IPS-20b (cell line): ENCODE results near the gene TP63.

Experiments
- H3K27ac ChIP-seq: one replicate; pipeline ENCODE4 v1.5.1; 2013; ENCODE audit warnings: low read length
- H3K27me3 ChIP-seq: 2 replicates; pipeline ENCODE4 v1.6.1; 2013; ENCODE audit warnings: mild to moderate bottlenecking, low read length, inconsistent platforms; ENCODE audit not compliant: insufficient read depth
- H3K36me3 ChIP-seq: 2 replicates; pipeline ENCODE4 v1.6.1; 2013; ENCODE audit warnings: low read depth, mild to moderate bottlenecking, inconsistent platforms, low read length, moderate library complexity; ENCODE audit not compliant: insufficient read depth
- H3K4me1 ChIP-seq: 2 replicates; pipeline ENCODE4 v1.6.1; 2013; ENCODE audit warnings: mild to moderate bottlenecking, control low read depth, inconsistent platforms, low read length, moderate library complexity; ENCODE audit not compliant: insufficient read depth
- H3K4me3 ChIP-seq: 2 replicates; pipeline ENCODE4 v1.5.1; 2013; ENCODE audit warnings: mild to moderate bottlenecking, low read length, inconsistent platforms
- H3K9ac ChIP-seq: 2 replicates; pipeline ENCODE4 v1.6.1; 2013; ENCODE audit warnings: low read depth, mild to moderate bottlenecking, inconsistent platforms, low read length, moderate library complexity
- H3K9me3 ChIP-seq: 2 replicates; pipeline ENCODE4 v1.6.1; 2013; ENCODE audit warnings: mild to moderate bottlenecking, low read depth, low read length, inconsistent platforms; ENCODE audit not compliant: insufficient read depth

The TP63 gene

DNA sequence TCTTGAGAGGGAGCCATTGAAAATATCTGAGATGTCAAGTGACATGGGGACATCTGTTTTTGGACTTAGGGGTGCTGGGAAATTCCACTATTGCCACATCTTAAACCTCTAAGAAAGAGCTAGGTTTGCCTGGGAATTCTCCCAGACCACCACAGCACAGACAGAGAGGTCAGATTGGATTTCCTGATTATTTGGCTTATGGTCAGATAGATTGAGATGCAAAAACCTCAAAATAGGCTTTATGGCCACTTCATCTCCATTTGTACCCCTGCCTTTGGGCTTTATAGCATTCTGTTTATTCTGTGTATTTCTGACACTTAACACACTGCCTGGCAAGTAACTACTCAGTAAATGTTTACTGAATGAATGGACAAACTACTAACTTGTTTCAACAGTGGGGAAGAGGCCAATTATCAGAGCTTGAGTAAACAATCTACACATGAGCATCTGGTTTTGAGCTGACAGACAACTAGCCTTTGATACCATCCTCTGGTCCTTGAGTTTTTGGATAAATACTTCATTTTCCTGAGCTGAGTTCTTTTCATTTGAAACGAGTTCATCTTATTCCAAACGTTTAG, 81.8 kb downstream of the TP63 start:
- Histone ChIP-seq H3K9me3 (no peaks in the 10 kb centered on the region), H3K36me3 (no peaks in the 10 kb centered on the region), H3K27me3 (no peaks in the 10 kb centered on the region), H3K9ac (no peak overlapping the region), H3K27ac (no peak overlapping the region), H3K4me3 (no peak overlapping the region), H3K4me1 (peaks cover 9% of the 10 kb centered on the region)

DNA sequence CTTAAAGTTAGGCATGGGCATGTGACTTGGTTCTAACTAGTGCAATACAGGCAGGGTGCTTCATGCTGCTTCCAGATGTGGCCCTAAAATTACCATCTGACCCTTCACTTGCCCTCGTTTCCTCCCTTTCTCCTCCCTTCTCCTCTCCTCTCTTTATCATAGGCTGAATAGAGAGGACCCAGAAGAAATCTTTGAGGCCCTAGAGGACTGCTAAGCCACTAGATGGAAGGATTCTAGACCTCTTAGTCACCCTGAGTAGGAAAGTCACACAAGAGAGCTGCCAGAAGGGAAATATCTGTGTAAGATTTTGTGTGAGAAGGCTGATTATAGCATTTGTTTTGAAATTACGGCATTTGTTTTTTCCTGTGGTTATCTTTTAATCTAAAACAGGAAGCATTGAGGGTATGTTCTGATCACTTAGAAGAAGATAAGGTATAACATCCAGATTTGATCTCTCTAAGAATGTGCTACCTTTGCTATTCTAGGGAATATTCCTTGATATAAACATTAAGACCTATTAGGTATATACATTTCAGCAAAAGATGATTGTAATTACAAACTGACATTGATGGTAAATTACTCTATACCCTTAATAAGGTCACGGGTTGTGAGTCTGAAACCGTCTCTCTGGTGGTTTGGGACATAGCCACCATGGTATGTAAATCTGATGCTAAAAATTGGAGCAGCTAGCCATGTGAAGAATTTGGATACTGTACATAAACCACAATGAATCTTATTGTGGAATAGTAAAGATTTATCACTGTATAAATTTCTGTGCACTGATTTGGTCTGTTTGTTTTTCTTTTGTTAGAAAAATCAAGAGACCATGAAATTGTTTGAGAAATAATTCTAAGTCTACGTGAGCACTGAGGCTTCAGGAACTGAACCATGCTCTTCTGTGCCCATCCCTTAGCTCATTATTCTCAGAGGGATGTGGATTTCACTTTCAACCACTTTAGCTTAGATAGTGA, 84.1 kb downstream of the TP63 start:
- no peak overlapping the region for H3K9ac ChIP-seq
- H3K27me3 ChIP-seq: no peaks in the 10 kb centered on the region
- no peaks in the 10 kb centered on the region for H3K9me3 ChIP-seq
- H3K4me1 ChIP-seq: peaks cover 6% of the 10 kb centered on the region
- no peak overlapping the region for H3K27ac ChIP-seq
- H3K36me3 ChIP-seq: no peaks in the 10 kb centered on the region
- H3K4me3 ChIP-seq: no peak overlapping the region

DNA sequence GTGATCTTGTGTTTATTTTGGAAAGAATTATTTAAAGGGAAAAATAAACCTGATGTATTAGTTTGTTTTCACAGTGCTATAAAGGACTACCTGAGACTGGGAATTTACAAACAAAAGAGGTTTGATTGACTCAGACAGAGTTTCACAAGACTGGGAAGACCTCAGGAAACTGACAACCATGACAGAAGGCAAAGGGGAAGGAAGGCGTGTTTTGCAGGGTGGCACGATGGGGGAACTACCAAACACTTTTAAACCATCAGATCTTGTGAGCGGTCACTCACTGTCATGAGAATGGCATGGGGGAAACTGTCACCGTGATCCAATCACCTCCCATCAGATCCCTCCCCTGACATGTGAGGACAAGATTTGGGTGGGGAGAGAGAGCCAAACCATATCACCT, 87.0 kb downstream of the TP63 start:
- no peaks in the 10 kb centered on the region for H3K9me3 ChIP-seq
- no peaks in the 10 kb centered on the region for H3K27me3 ChIP-seq
- H3K36me3 ChIP-seq: no peaks in the 10 kb centered on the region
- no peak overlapping the region for H3K27ac ChIP-seq
- no peaks in the 10 kb centered on the region; the same call in 1 of the 2 replicates for H3K4me1 ChIP-seq
- no peak overlapping the region for H3K9ac ChIP-seq
- H3K4me3 ChIP-seq: no peak overlapping the region

DNA sequence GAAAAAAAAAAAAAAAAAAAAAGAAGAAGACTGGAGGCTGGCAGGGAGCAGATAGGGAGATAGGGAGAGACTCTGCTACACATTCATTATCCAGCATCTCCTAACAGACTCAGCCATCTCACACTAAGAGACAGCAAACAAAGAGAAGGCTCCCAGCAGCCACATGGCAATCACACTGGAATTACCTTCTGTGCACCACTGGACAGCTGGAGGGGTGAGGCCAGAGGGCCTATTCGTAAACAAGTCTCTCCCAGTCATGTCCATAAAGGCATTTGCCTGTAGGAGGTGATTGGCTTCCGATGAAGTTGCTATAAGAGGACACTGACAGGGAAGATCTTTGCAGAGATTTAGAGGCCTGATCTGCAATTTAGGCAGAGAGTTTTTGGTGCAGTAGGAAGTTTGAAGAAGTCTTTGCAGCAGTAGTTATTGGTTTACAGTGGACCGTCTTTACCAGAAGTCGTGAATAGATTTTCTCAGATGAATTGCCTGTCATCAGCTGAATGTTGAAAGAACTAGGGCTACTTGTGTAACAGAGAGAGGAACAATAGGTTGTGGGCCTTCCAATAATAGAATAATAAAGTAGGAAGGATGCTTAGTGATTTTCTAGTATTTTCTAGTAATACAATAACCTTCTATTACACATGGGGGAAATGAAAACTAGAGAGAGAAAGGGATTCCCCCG, 89.7 kb downstream of the TP63 start:
- Histone ChIP-seq H3K9ac (no peak overlapping the region), H3K27me3 (no peaks in the 10 kb centered on the region), H3K4me1 (peaks cover 2% of the 10 kb centered on the region; the same call in 1 of the 2 replicates), H3K9me3 (no peaks in the 10 kb centered on the region), H3K36me3 (no peaks in the 10 kb centered on the region), H3K27ac (no peak overlapping the region), H3K4me3 (no peak overlapping the region)

DNA sequence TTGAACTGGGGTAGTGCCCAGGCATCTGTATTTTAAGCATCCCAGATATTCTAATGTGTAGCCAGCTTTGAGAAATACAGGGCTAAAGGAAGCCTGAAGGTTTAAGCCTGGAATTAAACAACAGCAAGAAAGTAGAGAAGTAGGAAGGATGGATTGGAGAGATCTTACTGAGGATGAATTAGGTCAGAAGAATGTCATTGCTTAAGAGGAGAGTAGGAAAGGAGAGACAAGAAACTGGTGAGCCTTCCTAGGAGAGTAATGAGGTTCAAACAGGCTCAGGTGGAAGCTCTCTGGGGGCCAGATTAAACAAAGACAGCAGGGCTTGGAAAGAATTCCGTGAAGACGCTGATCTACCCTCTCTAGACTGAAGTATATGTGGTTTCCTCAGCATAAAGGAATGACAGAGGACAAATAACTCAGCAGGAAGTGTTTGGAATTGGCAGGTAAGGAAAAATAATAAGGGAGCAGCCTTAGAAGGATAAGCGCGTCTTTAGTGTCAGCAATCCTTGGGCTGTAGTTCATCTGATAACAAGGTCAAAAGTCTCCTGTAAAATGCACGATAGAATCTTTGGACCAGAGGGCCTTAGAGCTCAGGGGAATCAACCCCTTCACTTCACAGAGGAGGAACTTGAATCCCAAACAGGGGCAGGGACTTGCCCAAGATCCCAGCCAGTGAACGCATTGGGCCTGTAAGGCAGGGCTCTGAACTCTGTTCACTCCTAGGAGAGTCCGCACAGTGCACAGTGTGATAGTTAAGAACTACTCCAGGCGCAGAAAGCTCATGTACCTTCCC, 90.9 kb downstream of the TP63 start:
- H3K4me3 ChIP-seq: no peak overlapping the region
- H3K27me3 ChIP-seq: no peaks in the 10 kb centered on the region
- H3K36me3 ChIP-seq: no peaks in the 10 kb centered on the region
- H3K9ac ChIP-seq: no peak overlapping the region
- peaks cover 2% of the 10 kb centered on the region; the same call in 1 of the 2 replicates for H3K4me1 ChIP-seq
- no peaks in the 10 kb centered on the region for H3K9me3 ChIP-seq
- no peak overlapping the region for H3K27ac ChIP-seq

DNA sequence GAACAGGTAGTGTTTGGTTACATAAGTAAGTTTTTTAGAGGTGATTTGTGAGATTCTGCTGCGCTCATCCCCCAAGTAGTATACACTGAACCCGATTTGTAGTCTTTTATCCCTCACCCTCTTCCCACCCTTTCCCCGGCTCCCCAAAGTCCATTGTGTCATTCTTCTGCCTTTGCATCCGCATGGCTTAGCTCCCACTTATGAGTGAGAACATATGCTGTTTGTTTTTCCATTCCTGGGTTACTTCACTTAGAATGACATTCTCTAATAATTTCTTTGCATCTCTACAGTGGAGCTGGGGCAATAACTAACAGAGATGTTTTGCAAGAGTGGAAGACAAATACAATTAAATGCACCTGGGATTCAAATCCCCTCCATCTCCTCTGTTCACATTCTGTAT, 93.2 kb downstream of the TP63 start:
- Histone ChIP-seq H3K4me3 (no peak overlapping the region), H3K27me3 (no peaks in the 10 kb centered on the region), H3K27ac (no peak overlapping the region), H3K4me1 (peaks cover 2% of the 10 kb centered on the region; the same call in 1 of the 2 replicates), H3K9ac (no peak overlapping the region), H3K9me3 (no peaks in the 10 kb centered on the region), H3K36me3 (no peaks in the 10 kb centered on the region)

DNA sequence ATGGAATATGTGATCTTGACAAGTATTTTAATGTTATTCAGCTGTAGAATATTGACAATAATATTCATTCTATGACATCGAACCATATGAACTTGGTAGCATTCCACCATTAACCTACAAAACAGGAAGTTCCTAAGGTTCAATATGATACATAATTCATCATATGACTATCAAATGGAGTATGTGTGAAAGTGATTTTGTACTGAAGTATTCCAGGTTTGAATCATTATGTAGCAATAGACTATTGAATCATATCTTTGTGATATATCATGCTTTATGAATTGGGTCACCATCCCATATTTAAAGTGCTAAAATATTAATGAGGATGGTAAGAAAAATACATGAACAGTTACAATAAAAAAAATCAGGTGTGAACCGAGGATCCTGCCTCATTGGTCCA, 95.1 kb downstream of the TP63 start:
- H3K9ac ChIP-seq: no peak overlapping the region
- H3K27ac ChIP-seq: no peak overlapping the region
- H3K9me3 ChIP-seq: no peaks in the 10 kb centered on the region
- H3K36me3 ChIP-seq: no peaks in the 10 kb centered on the region
- no peaks in the 10 kb centered on the region for H3K27me3 ChIP-seq
- no peak overlapping the region for H3K4me3 ChIP-seq
- peaks cover 2% of the 10 kb centered on the region; the same call in 1 of the 2 replicates for H3K4me1 ChIP-seq

DNA sequence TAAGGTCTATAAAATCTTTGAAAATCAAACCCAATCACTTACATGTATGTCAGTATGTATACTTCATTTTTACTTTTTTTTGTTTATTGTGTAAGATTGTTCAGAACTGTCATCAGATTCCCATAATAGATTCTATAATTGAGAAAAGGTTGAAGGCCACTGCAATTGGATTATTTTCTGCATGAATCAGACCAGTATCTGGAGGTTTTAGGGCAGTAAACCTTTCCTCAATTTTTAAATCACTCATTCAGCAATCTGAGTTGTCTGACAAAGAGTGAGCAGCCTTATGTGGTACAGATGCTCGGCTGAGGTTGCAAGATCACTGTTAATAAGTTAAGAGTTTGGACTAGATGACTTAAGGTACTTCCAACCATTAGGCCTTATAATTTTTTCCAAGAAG, 96.0 kb downstream of the TP63 start:
- Histone ChIP-seq H3K27ac (no peak overlapping the region), H3K36me3 (no peaks in the 10 kb centered on the region), H3K4me1 (peaks cover 2% of the 10 kb centered on the region; the same call in 1 of the 2 replicates), H3K4me3 (no peak overlapping the region), H3K9ac (no peak overlapping the region), H3K9me3 (no peaks in the 10 kb centered on the region), H3K27me3 (no peaks in the 10 kb centered on the region)

DNA sequence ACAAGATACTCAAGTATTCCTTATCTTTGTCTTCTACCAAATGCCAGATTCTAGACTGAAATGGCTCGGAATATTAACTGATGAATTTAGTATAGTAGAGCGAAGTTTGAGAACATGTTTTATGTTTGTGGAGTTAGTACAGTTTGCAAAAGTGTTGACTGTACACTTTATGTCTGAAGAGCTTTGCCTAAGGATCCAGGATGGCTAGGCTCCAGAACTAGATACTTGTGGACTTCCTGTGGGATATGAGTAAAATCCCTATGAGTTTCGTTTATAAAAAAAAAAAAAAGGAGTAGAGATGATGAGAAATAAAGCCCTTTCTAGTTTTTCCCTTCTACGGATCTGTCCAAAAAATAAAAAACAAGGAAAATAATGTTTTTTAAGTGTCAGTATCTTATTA, 96.7 kb downstream of the TP63 start:
- no peak overlapping the region for H3K27ac ChIP-seq
- no peak overlapping the region for H3K4me3 ChIP-seq

DNA sequence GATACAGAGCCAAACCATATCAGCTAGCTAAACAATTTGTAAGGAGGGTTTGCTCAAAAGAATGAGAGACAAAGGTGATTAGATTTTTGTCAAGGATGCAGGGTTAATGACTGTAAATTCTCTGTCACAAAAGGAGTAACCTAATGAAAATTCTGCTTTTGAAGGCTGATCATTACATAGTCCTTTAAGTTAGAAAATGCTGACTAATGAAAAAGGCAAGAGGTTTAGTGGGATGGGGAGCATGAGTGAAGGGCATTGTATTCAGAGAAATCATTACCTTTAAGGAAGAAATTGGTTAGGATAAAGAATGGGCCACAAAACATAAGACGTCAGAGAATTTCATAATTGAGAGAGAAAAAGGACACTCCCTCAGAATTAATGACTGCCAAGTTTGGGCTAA, 97.7 kb downstream of the TP63 start:
- Histone ChIP-seq H3K27me3 (no peaks in the 10 kb centered on the region), H3K4me1 (0 out of 2 replicates have a peak, but pooled peaks cover 2% of the 10 kb centered on the region), H3K4me3 (no peak overlapping the region), H3K9me3 (no peaks in the 10 kb centered on the region), H3K9ac (no peak overlapping the region), H3K36me3 (no peaks in the 10 kb centered on the region), H3K27ac (no peak overlapping the region)

More for the DNA sequence above, 96.7 kb downstream of the TP63 start:
- Histone ChIP-seq H3K36me3 (no peaks in the 10 kb centered on the region), H3K27me3 (no peaks in the 10 kb centered on the region), H3K9ac (no peak overlapping the region), H3K4me1 (0 out of 2 replicates have a peak, but pooled peaks cover 2% of the 10 kb centered on the region), H3K9me3 (no peaks in the 10 kb centered on the region)

DNA sequence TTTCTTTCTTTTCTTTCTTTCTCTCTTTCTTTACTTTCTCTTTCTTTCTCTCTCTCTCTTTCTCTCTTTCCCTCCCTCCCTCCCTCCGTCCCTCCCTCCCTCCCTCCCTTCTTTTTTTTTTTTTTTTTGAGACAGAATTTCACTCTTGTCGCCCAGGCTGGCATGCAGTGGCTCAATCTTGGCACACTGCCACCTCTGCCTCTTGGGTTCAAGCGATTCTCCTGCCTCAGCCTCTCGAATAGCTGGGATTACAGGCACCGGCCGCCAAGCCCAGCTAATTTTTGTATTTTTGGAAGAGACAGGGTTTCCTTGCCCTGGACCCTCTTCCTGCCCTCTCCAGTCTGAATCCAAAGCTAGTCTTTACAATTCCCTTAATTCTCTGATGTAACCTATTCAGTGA, 102.9 kb downstream of the TP63 start:
- no peak overlapping the region for H3K4me3 ChIP-seq

More for the DNA sequence above, 102.9 kb downstream of the TP63 start:
- H3K9ac ChIP-seq: no peak overlapping the region
- no peaks in the 10 kb centered on the region for H3K36me3 ChIP-seq
- H3K27me3 ChIP-seq: no peaks in the 10 kb centered on the region
- H3K9me3 ChIP-seq: no peaks in the 10 kb centered on the region
- H3K27ac ChIP-seq: no peak overlapping the region
- no peaks in the 10 kb centered on the region for H3K4me1 ChIP-seq
